ENCODE data around the gene ISLR. TPM values are rescaled to one million over a fixed set of nuclear protein-coding genes. Genes with fewer than 3 reads are reported as not detected.

ISLR gene
- total and polyA plus RNA-seq, 2 of the 4 experiments (the other 2 are of a cell fraction): under 0.01 to 0.79 TPM

GRCh38 chr15:74165461-74165860 is 8.0 kb upstream of the ISLR start:
- dilution Hi-C loops (cut with HindIII; ENCODE audit: low sequenced_read_pairs, unreplicated experiment) (no loop called here), intact Hi-C loops (cut with micrococcal nuclease) (no loop called here), in situ Hi-C loops (cut with MboI; ENCODE audit: low sequenced_read_pairs) (no loop called here)
- H2BK20ac ChIP-seq (ENCODE audit: low read depth, low read length): no peak overlapping the region
- no peaks in the 10 kb centered on the region for H3K4me1 ChIP-seq (ENCODE audit: control insufficient read depth, insufficient read depth, low read length)
- no peak overlapping the region for H2BK15ac ChIP-seq (ENCODE audit: low read depth, low read length)
- no peak overlapping the region for H2BK120ac ChIP-seq (ENCODE audit: low read depth, low read length)
- no peak overlapping the region for H4K91ac ChIP-seq (ENCODE audit: insufficient read depth, low read depth, low read length)
- no peaks in the 10 kb centered on the region for H3K9me3 ChIP-seq (ENCODE audit: control insufficient read depth, insufficient read depth, low read length)
- H3K23ac ChIP-seq (ENCODE audit: low read depth, low read length): no peak overlapping the region
- TF ChIP-seq, protein P1, sequence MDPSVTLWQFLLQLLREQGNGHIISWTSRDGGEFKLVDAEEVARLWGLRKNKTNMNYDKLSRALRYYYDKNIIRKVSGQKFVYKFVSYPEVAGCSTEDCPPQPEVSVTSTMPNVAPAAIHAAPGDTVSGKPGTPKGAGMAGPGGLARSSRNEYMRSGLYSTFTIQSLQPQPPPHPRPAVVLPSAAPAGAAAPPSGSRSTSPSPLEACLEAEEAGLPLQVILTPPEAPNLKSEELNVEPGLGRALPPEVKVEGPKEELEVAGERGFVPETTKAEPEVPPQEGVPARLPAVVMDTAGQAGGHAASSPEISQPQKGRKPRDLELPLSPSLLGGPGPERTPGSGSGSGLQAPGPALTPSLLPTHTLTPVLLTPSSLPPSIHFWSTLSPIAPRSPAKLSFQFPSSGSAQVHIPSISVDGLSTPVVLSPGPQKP (IDR thresholded peaks at IDR 0.05; ENCODE audit: borderline replicate concordance, low read depth, low read length): no peak
- no peak overlapping the region for H4K5ac ChIP-seq (ENCODE audit: low read depth, low read length)
- ChIA-PET POLR2A (ENCODE audit: unreplicated experiment) (no interaction called here), CTCF (interaction anchor here (0.7 kb wide), 1 partner anchor 50 kb away, joined by 3 read pairs; no protein-coding TSS in a partner anchor)
- no peak overlapping the region for H3K4me2 ChIP-seq (ENCODE audit: low read depth, low read length)
- no peak overlapping the region for H4K8ac ChIP-seq (ENCODE audit: low read depth in 2 of 2, low read length in 2 of 2)
- no peak overlapping the region for H3K9ac ChIP-seq (ENCODE audit: low read depth, low read length)
- no peak for DNase-seq
- H3K4me3 ChIP-seq (ENCODE audit: insufficient read depth, low read depth, low read length): no peak overlapping the region
- H2AK9ac ChIP-seq (replicated peaks; ENCODE audit: low read depth, low read length, poor library complexity): no peak overlapping the region
- no peak overlapping the region for H3K18ac ChIP-seq (ENCODE audit: low read depth, low read length)
- H2BK5ac ChIP-seq (ENCODE audit: low read depth, low read length, poor library complexity, severe bottlenecking): no peak overlapping the region
- H4K20me1 ChIP-seq (ENCODE audit: insufficient read depth, low read length): no peaks in the 10 kb centered on the region; the same call in 1 of the 2 replicates
- no peaks in the 10 kb centered on the region for H3K79me1 ChIP-seq (ENCODE audit: low read depth in 1 of 2, low read length in 2 of 2)
- no peak overlapping the region for H2AFZ ChIP-seq (replicated peaks; ENCODE audit: low read length, poor library complexity)
- H3K36me3 ChIP-seq (ENCODE audit: control insufficient read depth, insufficient read depth, low read length): no peaks in the 10 kb centered on the region
- H2AK5ac ChIP-seq (ENCODE audit: low read depth, low read length): no peak overlapping the region
- H3K9me1 ChIP-seq (ENCODE audit: insufficient read depth, low read length): no peaks in the 10 kb centered on the region
- H3K27ac ChIP-seq (ENCODE audit: insufficient read depth, low read length): no peak overlapping the region
- no peak for ATAC-seq (ENCODE audit: low read depth)
- BruUV-seq (replicated peaks): no TSS peak
- H3K14ac ChIP-seq (replicated peaks; ENCODE audit: low read depth, low read length): no peak overlapping the region
- no peak overlapping the region for H3K4ac ChIP-seq (ENCODE audit: low read depth, low read length)
- H3K56ac ChIP-seq (ENCODE audit: extremely low read depth, insufficient read depth, low read length): no peak overlapping the region
- H3K27me3 ChIP-seq (ENCODE audit: control insufficient read depth, insufficient read depth, low read length): peaks cover 35% of the 10 kb centered on the region
- WGBS, 2 experiments (ENCODE audit: extremely low coverage in 2 of 2, insufficient read length in 1 of 2): no CpG with 5 or more reads among the region's 1 CpG
